Stimulated activated CD8-positive, alpha-beta memory T cell treated with anti-CD3 and anti-CD28 coated beads, Interleukin-15, amount 100 ng/mL, for 4 hours (primary cell): Measurements from ENCODE around the gene ALB.

ENCODE experiments used
- DNase-seq, 2 donors: peaks; one replicate each; pipeline ENCODE4 v3.0.0-alpha.2; 2020; ENCODE audit warnings: low read depth in 2 of 2

The ALB gene

DNA sequence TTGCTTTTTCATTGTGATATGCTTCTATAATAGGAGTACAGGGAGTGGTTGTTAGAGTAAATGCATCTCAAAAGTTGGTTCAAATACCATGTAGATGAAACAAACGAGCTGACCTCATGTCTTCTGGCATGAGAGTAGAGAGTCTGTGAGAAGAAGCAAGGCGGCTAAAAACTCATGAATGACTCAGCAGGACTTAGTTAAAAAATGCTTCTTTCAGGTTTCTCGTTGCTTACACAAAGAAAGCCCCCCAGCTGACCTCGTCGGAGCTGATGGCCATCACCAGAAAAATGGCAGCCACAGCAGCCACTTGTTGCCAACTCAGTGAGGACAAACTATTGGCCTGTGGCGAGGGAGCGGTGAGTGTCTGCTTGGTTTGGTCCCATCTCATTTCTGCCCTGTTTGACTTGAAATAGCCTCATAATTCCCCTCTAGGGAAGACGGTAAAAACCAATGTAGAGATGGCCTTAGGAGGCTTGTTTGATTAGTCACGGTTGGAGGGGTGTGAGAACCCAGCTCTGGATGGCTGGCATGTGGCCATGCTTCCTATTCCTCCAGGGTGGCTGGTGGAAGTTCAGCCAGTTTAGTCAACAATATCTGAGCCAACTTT is 46.4 kb downstream of the ALB start:
- DNase-seq, result no peak

- no peak for DNase-seq
Observed at GRCh38 chr4:73451404-73451803, 47.3 kb downstream of the ALB start.

- no peak for DNase-seq
Observed at GRCh38 chr4:73451981-73452747, 48.1 kb downstream of the ALB start.

- no peak for DNase-seq
Observed at GRCh38 chr4:73452953-73453700, 49.0 kb downstream of the ALB start.

DNA sequence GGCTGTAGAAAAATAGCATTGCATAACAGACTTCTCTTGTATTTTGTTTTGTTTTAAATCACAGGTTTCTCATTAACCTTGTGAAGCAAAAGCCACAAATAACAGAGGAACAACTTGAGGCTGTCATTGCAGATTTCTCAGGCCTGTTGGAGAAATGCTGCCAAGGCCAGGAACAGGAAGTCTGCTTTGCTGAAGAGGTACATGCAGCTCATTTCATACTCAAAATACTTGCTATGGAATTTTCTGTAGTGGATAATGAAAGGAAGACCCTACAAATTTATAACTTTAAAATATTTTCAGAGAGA is 49.6 kb downstream of the ALB start:
- DNase-seq, result no peak

DNA sequence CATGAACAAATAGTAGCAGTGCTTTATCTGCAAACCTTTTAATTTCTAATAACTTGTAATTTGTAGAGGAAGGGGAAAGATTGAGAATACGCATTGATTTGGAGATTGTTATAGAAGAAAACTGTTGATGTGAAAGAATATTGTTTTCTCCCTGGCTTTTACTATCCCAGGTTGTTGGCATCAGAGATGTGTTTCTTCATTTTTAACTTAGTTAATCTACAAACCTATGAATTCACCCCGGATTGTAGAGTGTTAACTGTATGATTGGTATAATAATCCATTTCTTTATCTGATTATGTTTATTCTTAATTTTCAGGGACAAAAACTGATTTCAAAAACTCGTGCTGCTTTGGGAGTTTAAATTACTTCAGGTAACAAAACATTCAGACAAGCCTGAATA is 50.8 kb downstream of the ALB start:
- no peak for DNase-seq

- DNase-seq, result no peak
Observed at GRCh38 chr4:73456177-73457022, 52.3 kb downstream of the ALB start.

- no peak for DNase-seq
Observed at GRCh38 chr4:73458184-73459047, 54.3 kb downstream of the ALB start.

GRCh38 chr4:73459048-73459421 is 54.9 kb downstream of the ALB start:
- no peak for DNase-seq

DNA sequence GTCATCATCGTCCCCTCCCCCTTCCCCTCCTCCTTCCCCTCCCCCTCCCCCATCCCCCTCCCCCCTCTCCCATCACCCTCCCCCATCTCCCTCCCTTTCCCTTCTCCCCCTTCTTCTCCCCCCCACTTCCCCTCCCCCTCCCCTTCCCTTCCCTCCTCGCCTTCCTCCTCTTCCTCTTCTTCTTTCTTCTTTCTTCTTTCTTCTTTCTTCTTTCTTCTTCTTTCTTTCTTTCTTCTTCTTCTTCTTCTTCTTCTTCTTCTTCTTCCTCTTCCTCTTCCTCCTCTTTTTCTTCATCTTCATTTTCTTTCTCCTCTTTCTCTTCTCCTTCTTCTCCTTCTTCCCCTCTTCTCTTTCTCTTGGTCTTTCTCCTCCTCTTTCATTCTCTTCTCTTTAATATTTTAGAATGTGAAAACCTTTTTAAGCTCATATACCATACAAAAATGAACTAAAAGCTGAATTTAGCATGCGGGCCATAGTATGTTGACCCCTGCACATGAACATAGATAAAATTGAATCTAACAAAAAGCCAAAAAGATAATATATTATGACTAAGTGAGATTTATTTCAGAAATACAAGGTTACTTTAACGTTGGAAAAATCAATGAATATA is 56.9 kb downstream of the ALB start:
- no peak for DNase-seq

GRCh38 chr4:73468170-73468569 is 64.1 kb downstream of the ALB start:
- DNase-seq, result no peak

- DNase-seq, result no peak
Observed at GRCh38 chr4:73470728-73471127, 66.6 kb downstream of the ALB start.
